ENCODE measurements around the gene OBSL1.

DNA sequence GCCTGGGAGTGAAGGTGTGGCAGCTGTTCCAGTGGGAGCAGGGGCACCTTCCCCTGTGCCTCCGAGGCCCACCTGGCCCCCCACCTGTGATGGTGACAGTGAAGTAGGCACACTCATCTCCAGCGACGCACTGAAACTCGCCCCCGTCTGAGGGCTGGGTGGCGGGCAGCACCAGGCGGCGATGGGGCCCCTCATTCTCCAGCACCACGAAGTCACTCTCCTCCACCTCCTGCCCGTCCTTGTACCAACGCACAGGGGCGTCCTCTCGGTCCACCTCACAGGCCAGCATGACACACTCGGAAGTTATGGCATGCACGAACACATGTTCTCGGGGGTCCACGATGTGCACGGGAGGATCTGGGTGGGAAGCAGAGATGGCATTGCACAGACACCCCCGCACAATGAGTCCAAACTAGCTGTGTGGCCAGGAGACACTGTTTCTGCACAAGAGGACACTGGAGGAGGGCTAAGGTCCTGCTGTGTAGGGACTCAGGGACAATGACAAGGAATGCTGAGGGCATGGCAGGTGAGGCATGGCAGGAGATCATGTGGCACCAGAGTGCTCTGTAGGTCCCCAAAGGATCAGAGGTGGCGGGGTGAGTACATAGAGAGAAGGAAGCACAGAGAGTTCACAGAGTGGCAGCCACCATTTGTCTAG is 7.9 kb downstream of the OBSL1 start:
- TF ChIP-seq EP300 (IDR thresholded peaks at IDR 0.05), result no peak
- TF ChIP-seq, protein P1, sequence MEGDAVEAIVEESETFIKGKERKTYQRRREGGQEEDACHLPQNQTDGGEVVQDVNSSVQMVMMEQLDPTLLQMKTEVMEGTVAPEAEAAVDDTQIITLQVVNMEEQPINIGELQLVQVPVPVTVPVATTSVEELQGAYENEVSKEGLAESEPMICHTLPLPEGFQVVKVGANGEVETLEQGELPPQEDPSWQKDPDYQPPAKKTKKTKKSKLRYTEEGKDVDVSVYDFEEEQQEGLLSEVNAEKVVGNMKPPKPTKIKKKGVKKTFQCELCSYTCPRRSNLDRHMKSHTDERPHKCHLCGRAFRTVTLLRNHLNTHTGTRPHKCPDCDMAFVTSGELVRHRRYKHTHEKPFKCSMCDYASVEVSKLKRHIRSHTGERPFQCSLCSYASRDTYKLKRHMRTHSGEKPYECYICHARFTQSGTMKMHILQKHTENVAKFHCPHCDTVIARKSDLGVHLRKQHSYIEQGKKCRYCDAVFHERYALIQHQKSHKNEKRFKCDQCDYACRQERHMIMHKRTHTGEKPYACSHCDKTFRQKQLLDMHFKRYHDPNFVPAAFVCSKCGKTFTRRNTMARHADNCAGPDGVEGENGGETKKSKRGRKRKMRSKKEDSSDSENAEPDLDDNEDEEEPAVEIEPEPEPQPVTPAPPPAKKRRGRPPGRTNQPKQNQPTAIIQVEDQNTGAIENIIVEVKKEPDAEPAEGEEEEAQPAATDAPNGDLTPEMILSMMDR (IDR thresholded peaks at IDR 0.05), result no peak
- TF ChIP-seq POLR2A (IDR thresholded peaks at IDR 0.05), result no peak

Measured in tibial nerve (tissue), 4 donors.